Astrocyte (in vitro differentiated cells and primary cell): Measurements from ENCODE around the gene TLN1. TPM values are rescaled to one million over a fixed set of nuclear protein-coding genes. Genes with fewer than 3 reads are reported as not detected.

Source experiments
- DNase-seq: peaks from one replicate; pipeline ENCODE4 v3.0.0-alpha.2; 2010; ENCODE audit warnings: low read depth
- FAIRE-seq: peaks from 2 replicates; lab custom pipeline; 2011; peaks lifted over from hg19 to GRCh38; lab: Jason Lieb, UNC
- H2AFZ ChIP-seq: 2 replicates; pipeline ENCODE4 v1.6.0; 2012; ENCODE audit warnings: low read depth, low read length, inconsistent platforms
- H3K27ac ChIP-seq: 2 replicates; pipeline ENCODE4 v1.5.1; 2011; ENCODE audit warnings: low read depth, low read length, inconsistent platforms
- H3K27me3 ChIP-seq: 2 replicates; pipeline ENCODE4 v1.6.0; 2011; ENCODE audit warnings: low read length, inconsistent platforms; ENCODE audit not compliant: insufficient read depth
- H3K36me3 ChIP-seq: 2 replicates; pipeline ENCODE4 v1.5.1; 2011; ENCODE audit warnings: low read length, inconsistent platforms; ENCODE audit not compliant: insufficient read depth
- H3K4me1 ChIP-seq: 2 replicates; pipeline ENCODE4 v1.5.1; 2011; ENCODE audit warnings: low read length, inconsistent platforms; ENCODE audit not compliant: insufficient read depth
- H3K4me2 ChIP-seq: 2 replicates; pipeline ENCODE4 v1.6.0; 2012; ENCODE audit warnings: low read length, inconsistent platforms
- H3K4me3 ChIP-seq: 2 replicates; pipeline ENCODE4 v1.5.1; 2011; ENCODE audit warnings: low read depth, mild to moderate bottlenecking, low read length, inconsistent platforms; ENCODE audit not compliant: insufficient read depth
- H3K79me2 ChIP-seq: 2 replicates; pipeline ENCODE4 v1.6.0; 2012; ENCODE audit warnings: mild to moderate bottlenecking, low read length, inconsistent platforms; ENCODE audit not compliant: insufficient read depth
- H3K9ac ChIP-seq: 2 replicates; pipeline ENCODE4 v1.6.0; 2012; ENCODE audit warnings: mild to moderate bottlenecking, low read length, inconsistent platforms
- H3K9me3 ChIP-seq: 2 replicates; pipeline ENCODE4 v1.5.1; 2012; ENCODE audit warnings: low read depth, mild to moderate bottlenecking, low read length, inconsistent platforms; ENCODE audit not compliant: insufficient read depth
- H4K20me1 ChIP-seq: 2 replicates; pipeline ENCODE4 v1.6.0; 2012; ENCODE audit warnings: low read length, inconsistent platforms; ENCODE audit not compliant: insufficient read depth
- H3K27ac Mint-ChIP-seq: one replicate; pipeline ENCODE4 v1.8.0; 2021; ENCODE audit warnings: mild to moderate bottlenecking, mixed read lengths; ENCODE audit not compliant: unreplicated experiment
- H3K27me3 Mint-ChIP-seq: one replicate; pipeline ENCODE4 v1.8.0; 2021; ENCODE audit warnings: low read depth, mixed read lengths; ENCODE audit not compliant: unreplicated experiment
- H3K36me3 Mint-ChIP-seq: one replicate; pipeline ENCODE4 v1.8.0; 2021; ENCODE audit warnings: low read depth, mixed read lengths; ENCODE audit not compliant: unreplicated experiment
- H3K4me1 Mint-ChIP-seq: one replicate; pipeline ENCODE4 v1.8.0; 2021; ENCODE audit warnings: low read depth, mixed read lengths; ENCODE audit not compliant: unreplicated experiment
- H3K4me3 Mint-ChIP-seq: one replicate; pipeline ENCODE4 v1.8.0; 2021; ENCODE audit warnings: mild to moderate bottlenecking, moderate library complexity, mixed read lengths; ENCODE audit not compliant: unreplicated experiment
- H3K9me3 Mint-ChIP-seq: one replicate; pipeline ENCODE4 v1.8.0; 2021; ENCODE audit warnings: mild to moderate bottlenecking, mixed read lengths; ENCODE audit not compliant: unreplicated experiment
- EZH2 ChIP-seq: IDR thresholded peaks from 2 replicates; pipeline ENCODE4 v1.6.1; 2012; ENCODE audit warnings: mild to moderate bottlenecking, low read length, inconsistent platforms; ENCODE audit not compliant: insufficient read depth
- total RNA-seq: library from RNA; stranded (reverse); gene quantifications from 2 replicates; pipeline ENCODE4 v1.2.1, GENCODE V29; 2021
- TF ChIP-seq, protein P1 (sequence below): IDR thresholded peaks from 2 replicates; pipeline ENCODE4 v1.5.1; 2011; ENCODE audit warnings: low read depth, mild to moderate bottlenecking, inconsistent platforms, low read length, moderate library complexity; ENCODE audit not compliant: insufficient read depth

The TLN1 gene
- total RNA-seq, 1 donor from 2014 or later: 525 TPM

DNA sequence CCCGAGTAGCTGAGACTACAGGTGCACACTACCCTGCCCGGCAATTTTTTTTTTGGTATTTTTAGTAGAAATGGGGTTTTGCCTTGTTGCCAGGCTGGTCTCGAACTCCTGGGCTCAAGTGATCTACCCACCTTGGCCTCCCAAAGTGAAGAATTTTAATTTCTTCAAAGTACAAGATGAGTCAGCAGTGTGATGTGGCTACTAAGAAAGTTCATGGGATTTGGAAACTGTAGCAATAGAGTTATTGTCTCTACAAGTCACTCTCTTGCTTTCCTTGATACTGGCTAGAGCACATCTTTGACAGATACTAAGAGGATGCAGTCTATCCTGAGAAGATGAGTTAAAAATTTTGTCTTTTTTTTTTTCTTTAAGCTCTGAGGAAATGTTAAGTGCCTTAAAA is 2.1 kb upstream of the TLN1 start:
- no peak overlapping the region for H3K27ac ChIP-seq
- H3K27me3 ChIP-seq: no peaks in the 10 kb centered on the region
- peaks cover 42% of the 10 kb centered on the region for H3K36me3 ChIP-seq
- H3K4me1 Mint-ChIP-seq: peaks cover 30% of the 10 kb centered on the region
- H3K9me3 ChIP-seq: no peaks in the 10 kb centered on the region
- peak overlapping the region; percentile 77 for H3K27ac Mint-ChIP-seq
- H3K4me1 ChIP-seq: peaks cover 34% of the 10 kb centered on the region
- TF ChIP-seq EZH2: no peak
- TF ChIP-seq, protein P1, sequence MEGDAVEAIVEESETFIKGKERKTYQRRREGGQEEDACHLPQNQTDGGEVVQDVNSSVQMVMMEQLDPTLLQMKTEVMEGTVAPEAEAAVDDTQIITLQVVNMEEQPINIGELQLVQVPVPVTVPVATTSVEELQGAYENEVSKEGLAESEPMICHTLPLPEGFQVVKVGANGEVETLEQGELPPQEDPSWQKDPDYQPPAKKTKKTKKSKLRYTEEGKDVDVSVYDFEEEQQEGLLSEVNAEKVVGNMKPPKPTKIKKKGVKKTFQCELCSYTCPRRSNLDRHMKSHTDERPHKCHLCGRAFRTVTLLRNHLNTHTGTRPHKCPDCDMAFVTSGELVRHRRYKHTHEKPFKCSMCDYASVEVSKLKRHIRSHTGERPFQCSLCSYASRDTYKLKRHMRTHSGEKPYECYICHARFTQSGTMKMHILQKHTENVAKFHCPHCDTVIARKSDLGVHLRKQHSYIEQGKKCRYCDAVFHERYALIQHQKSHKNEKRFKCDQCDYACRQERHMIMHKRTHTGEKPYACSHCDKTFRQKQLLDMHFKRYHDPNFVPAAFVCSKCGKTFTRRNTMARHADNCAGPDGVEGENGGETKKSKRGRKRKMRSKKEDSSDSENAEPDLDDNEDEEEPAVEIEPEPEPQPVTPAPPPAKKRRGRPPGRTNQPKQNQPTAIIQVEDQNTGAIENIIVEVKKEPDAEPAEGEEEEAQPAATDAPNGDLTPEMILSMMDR: no peak
- DNase-seq: no peak
- H3K4me2 ChIP-seq: peak overlapping the region; percentile 99
- peaks cover 64% of the 10 kb centered on the region for H3K79me2 ChIP-seq
- H4K20me1 ChIP-seq: peaks cover 79% of the 10 kb centered on the region
- no peak overlapping the region for H2AFZ ChIP-seq
- no peaks in the 10 kb centered on the region for H3K9me3 Mint-ChIP-seq
- no peak for FAIRE-seq
- H3K4me3 ChIP-seq: no peak overlapping the region
- peak overlapping the region; percentile 97 for H3K4me3 Mint-ChIP-seq
- peaks cover 22% of the 10 kb centered on the region for H3K36me3 Mint-ChIP-seq
- peak overlapping the region; percentile 9 for H3K9ac ChIP-seq
- no peaks in the 10 kb centered on the region for H3K27me3 Mint-ChIP-seq

DNA sequence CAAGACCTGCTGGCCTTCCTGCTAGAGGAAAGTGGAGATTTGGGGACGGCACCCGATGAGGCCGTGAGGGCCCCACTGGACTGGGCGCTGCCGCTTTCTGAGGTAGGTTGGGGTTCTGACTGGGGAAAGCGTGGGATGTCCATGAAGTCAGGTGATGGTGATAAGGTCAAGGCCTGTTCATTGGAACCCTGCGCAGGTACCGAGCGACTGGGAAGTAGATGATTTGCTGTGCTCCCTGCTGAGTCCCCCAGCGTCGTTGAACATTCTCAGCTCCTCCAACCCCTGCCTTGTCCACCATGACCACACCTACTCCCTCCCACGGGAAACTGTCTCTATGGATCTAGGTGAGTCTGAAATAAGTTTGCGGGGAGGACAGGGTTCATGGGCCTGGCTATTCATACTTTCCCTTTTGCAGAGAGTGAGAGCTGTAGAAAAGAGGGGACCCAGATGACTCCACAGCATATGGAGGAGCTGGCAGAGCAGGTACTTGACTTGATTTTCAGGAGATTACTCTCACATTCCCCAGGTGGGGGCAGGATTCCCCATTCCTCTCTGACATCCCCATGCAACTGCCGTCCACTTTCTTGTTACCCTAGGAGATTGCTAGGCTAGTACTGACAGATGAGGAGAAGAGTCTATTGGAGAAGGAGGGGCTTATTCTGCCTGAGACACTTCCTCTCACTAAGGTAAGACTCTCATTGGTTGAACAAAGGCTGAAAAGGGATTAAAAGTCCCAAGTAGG is 976 bp upstream of the TLN1 start:
- H3K36me3 ChIP-seq: peaks cover 32% of the 10 kb centered on the region
- Mint-ChIP-seq H3K27me3 (no peaks in the 10 kb centered on the region), H3K9me3 (no peaks in the 10 kb centered on the region), H3K27ac (peak overlapping the region; percentile 95), H3K4me3 (peak overlapping the region; percentile 97), H3K4me1 (peaks cover 30% of the 10 kb centered on the region), H3K36me3 (peaks cover 15% of the 10 kb centered on the region)
- H3K27me3 ChIP-seq: no peaks in the 10 kb centered on the region
- peaks cover 76% of the 10 kb centered on the region for H4K20me1 ChIP-seq
- H3K27ac ChIP-seq: peak overlapping the region; percentile 92
- peaks cover 45% of the 10 kb centered on the region for H3K4me1 ChIP-seq
- peak overlapping the region; percentile 93 for H3K4me3 ChIP-seq
- DNase-seq (peak; percentile 66), FAIRE-seq (no peak)
- H3K4me2 ChIP-seq: peak overlapping the region; percentile 99
- no peaks in the 10 kb centered on the region for H3K9me3 ChIP-seq
- TF ChIP-seq, protein P1: no peak
- TF ChIP-seq EZH2: no peak
- H2AFZ ChIP-seq: peak overlapping the region; percentile 70
- peak overlapping the region; percentile 91 for H3K9ac ChIP-seq
- peaks cover 76% of the 10 kb centered on the region for H3K79me2 ChIP-seq
